K562 (cell line): ENCODE results near the gene FIZ1. TPM values are rescaled to one million over a fixed set of nuclear protein-coding genes. Genes with fewer than 3 reads are reported as not detected.

Experiments used
- ATAC-seq: fragments of 200-7000 bp; cut with Tn5 transposase; 3 replicates; pipeline ENCODE4 v1.9.1; 2020; ENCODE audit warnings: moderate library complexity
- BruUV-seq: library from RNA; stranded (reverse); fragments of 400-500 nt; replicated peaks from 2 replicates; lab custom pipeline; 2021; lab: Mats Ljungman, UMichigan
- CTCF ChIA-PET: fragments of 300-600 bp; formaldehyde crosslinking; extraction: SDS; loops from one replicate; lab custom pipeline; 2021; ENCODE audit warnings: low intra/inter-chr PET ratio; lab: Yijun Ruan, JAX
- POLR2A ChIA-PET: fragments of 300-600, 350-650 bp; sonication (Branson Sonifier 250); formaldehyde crosslinking; extraction: SDS; loops from one replicate; lab custom pipeline; 2021; ENCODE audit warnings: antibody characterized with exemption, inconsistent platforms; lab: Yijun Ruan, JAX
- DNase-seq, 4 experiments: peaks; one replicate each; pipeline versions ENCODE4 v3.0.0 to v3.0.0-alpha.2; 2011 to 2018; ENCODE audit warnings: low spot score in 3 of 4, mixed read lengths in 3 of 4; ENCODE audit errors: extremely low read depth in 1 of 4
- FAIRE-seq: peaks from 2 replicates; lab custom pipeline; 2011; peaks lifted over from hg19 to GRCh38; lab: Jason Lieb, UNC
- H2AFZ ChIP-seq: 2 replicates; pipeline ENCODE4 v1.6.0; 2011; ENCODE audit warnings: low read depth, low read length, control low read depth, inconsistent platforms
- H3K27ac ChIP-seq: fragments of 200-600 bp; 3 replicates; pipeline ENCODE4 v1.8.0; 2011; ENCODE audit warnings: low read depth, mild to moderate bottlenecking, control low read depth, inconsistent platforms, low read length, moderate library complexity, mixed read lengths; ENCODE audit errors: extremely low read depth
- H3K27me3 ChIP-seq, 2 experiments: fragments of 300-600 bp in 1 of 2; 2 replicates in 1 of 2; 3 replicates in 1 of 2; pipeline versions ENCODE4 v1.6.0 to v1.8.0; 2011; ENCODE audit warnings: inconsistent platforms in 2 of 2, low read length in 2 of 2, mild to moderate bottlenecking in 1 of 2, mixed read lengths in 1 of 2, moderate library complexity in 1 of 2; ENCODE audit not compliant: control insufficient read depth in 2 of 2, insufficient read depth in 2 of 2
- H3K36me3 ChIP-seq: fragments of 300-600 bp; 3 replicates; pipeline ENCODE4 v1.8.0; 2011; ENCODE audit warnings: mild to moderate bottlenecking, low read length, inconsistent platforms; ENCODE audit not compliant: control insufficient read depth, insufficient read depth
- H3K4me1 ChIP-seq, 2 experiments: fragments of 200-600 bp in 1 of 2; replicated peaks in 1 of 2; 2 replicates in 1 of 2; 3 replicates in 1 of 2; pipeline versions ENCODE4 v1.5.1 to v1.8.0; 2011; ENCODE audit warnings: inconsistent platforms in 2 of 2, low read length in 2 of 2, mild to moderate bottlenecking in 1 of 2, mixed read lengths in 1 of 2, moderate library complexity in 1 of 2; ENCODE audit not compliant: control insufficient read depth in 2 of 2, insufficient read depth in 2 of 2
- H3K4me2 ChIP-seq: 2 replicates; pipeline ENCODE4 v1.6.1; 2011; ENCODE audit warnings: low read length, control low read depth, inconsistent platforms, mixed read lengths; ENCODE audit not compliant: insufficient read depth
- H3K4me3 ChIP-seq: fragments of 200-600 bp; sonication (generic), shearing (Covaris generic); 2 replicates; pipeline ENCODE4 v1.5.1; 2016; ENCODE audit warnings: control low read depth, inconsistent platforms
- H3K79me2 ChIP-seq: fragments of 200-600 bp; 3 replicates; pipeline ENCODE4 v1.8.0; 2011; ENCODE audit warnings: low read length, inconsistent platforms; ENCODE audit not compliant: control insufficient read depth, insufficient read depth
- H3K9ac ChIP-seq, 2 experiments: 2 replicates each; pipeline versions ENCODE4 v1.6.0 to v1.6.1; 2011; ENCODE audit warnings: low read depth in 2 of 2, low read length in 2 of 2, control low read depth in 1 of 2, inconsistent platforms in 1 of 2, mild to moderate bottlenecking in 1 of 2, mixed read lengths in 1 of 2; ENCODE audit not compliant: insufficient read depth in 1 of 2
- H3K9me1 ChIP-seq: one replicate; pipeline ENCODE4 v1.6.0; 2011; ENCODE audit warnings: inconsistent platforms, mild to moderate bottlenecking, low read length, moderate library complexity; ENCODE audit not compliant: control insufficient read depth, insufficient read depth
- H3K9me3 ChIP-seq: replicated peaks from 2 replicates; pipeline ENCODE4 v1.5.1; 2011; ENCODE audit warnings: low read depth, low read length, inconsistent platforms; ENCODE audit not compliant: control insufficient read depth, insufficient read depth
- H4K20me1 ChIP-seq: replicated peaks from 2 replicates; pipeline ENCODE4 v1.6.1; 2011; ENCODE audit warnings: low read length, inconsistent platforms, mixed read lengths; ENCODE audit not compliant: control insufficient read depth, insufficient read depth
- ELK3 ChIP-seq: fragments of 450-650 bp; formaldehyde crosslinking; IDR thresholded peaks from 2 replicates; pipeline ENCODE4 v1.4.0; 2020; ENCODE audit warnings: mild to moderate bottlenecking
- ETS1 ChIP-seq: conservative IDR thresholded peaks from 2 replicates; pipeline ENCODE4 v1.6.1; 2011; ENCODE audit warnings: low read depth, mild to moderate bottlenecking, low read length; ENCODE audit not compliant: control insufficient read depth
- LARP7 ChIP-seq: fragments of 450-650 bp; IDR thresholded peaks from 2 replicates; pipeline ENCODE4 v1.6.1; 2016
- NFATC3 ChIP-seq: fragments of 450-650 bp; IDR thresholded peaks from 2 replicates; pipeline ENCODE4 v1.6.1; 2017; ENCODE audit warnings: mild to moderate bottlenecking
- WGBS: fragments of 100-300 bp; shearing (Covaris generic); methylation state at CpG from one replicate; pipeline ENCODE4 v1.1.6; 2016; ENCODE audit warnings: low coverage, mixed read lengths; ENCODE audit not compliant: insufficient coverage; ENCODE audit errors: missing lambda C conversion rate; 5-methylcytosine and 5-hydroxymethylcytosine counted together
- in situ Hi-C: fragments of 300-500 bp; cut with MboI; formaldehyde crosslinking; loops from 4 replicates; pipeline ENCODE4 v1.15.0; 2018; ENCODE audit warnings: inconsistent platforms, mixed read lengths
- intact Hi-C: fragments of 100-400 bp; cut with micrococcal nuclease; formaldehyde crosslinking; loops from 2 replicates; pipeline ENCODE4 v1.14.2; 2022
- polyA plus RNA-seq, 8 experiments: library from polyadenylated mRNA; depleted of rRNA in 4 of 8; stranded (reverse) in 5 of 8; unstranded in 3 of 8; fragments of >200 nt; fragmentation: Nextera tagmentation in 2 of 8; fragmentation: Illumina TruSeq in 1 of 8; extraction: Ambion mirVana in 2 of 8; extraction: Trizol in 1 of 8; gene quantifications; 2 replicates each; pipeline versions ENCODE4 v1.2.1 to v1.2.3, GENCODE V29; 2011 to 2014; ENCODE audit warnings: inconsistent platforms in 1 of 8, missing spikeins in 1 of 8
- total RNA-seq, 7 experiments: library from RNA; depleted of rRNA in 6 of 7; stranded (reverse); fragments of >200 nt in 6 of 7; fragmentation: Illumina TruSeq in 2 of 7; extraction: Trizol in 2 of 7; gene quantifications; 2 replicates each; pipeline versions ENCODE4 v1.2.1 to v1.2.3, GENCODE V29; 2011 to 2021; ENCODE audit warnings: low replicate concordance in 1 of 7
- TF ChIP-seq, protein P1 (sequence below), 2 experiments: fragments of 450-650 bp; IDR thresholded peaks; 2 replicates each; pipeline ENCODE4 v1.6.1; 2016

FIZ1 gene
- total and polyA plus RNA-seq, 9 of the 15 experiments (the other 6 are each of a cell fraction or from before 2014, with no cell fraction given): 0.79 to 17.5 (median 5.5) TPM

GRCh38 chr19:55546011-55546410 lies 53.3 kb downstream of the FIZ1 start:
- in situ Hi-C loops: no loop called here
- ChIA-PET CTCF (no interaction called here), POLR2A (interaction anchor here (0.6 to 0.8 kb wide), 2 partner anchors 12 to 592 kb away, joined by 3 to 4 read pairs; no protein-coding TSS in a partner anchor)
- no peak overlapping the region for H3K4me3 ChIP-seq
- H3K9me3 ChIP-seq: no peaks in the 10 kb centered on the region
- 61% methylated on average over 6 of the region's 11 CpGs for WGBS
- H2AFZ ChIP-seq: peak overlapping the region; percentile 12; the same call in 1 of the 2 replicates
- no peak for DNase-seq
- H3K4me1 ChIP-seq: peaks cover 44 to 55% of the 10 kb centered on the region in 2 experiments
- no peaks in the 10 kb centered on the region for H3K36me3 ChIP-seq
- TF ChIP-seq NFATC3 (no peak), ETS1 (no peak), ELK3 (CRISPR knock-in tag) (no peak), LARP7 (peak; percentile 26; the same call in 1 of the 2 replicates)
- TF ChIP-seq, protein P1, sequence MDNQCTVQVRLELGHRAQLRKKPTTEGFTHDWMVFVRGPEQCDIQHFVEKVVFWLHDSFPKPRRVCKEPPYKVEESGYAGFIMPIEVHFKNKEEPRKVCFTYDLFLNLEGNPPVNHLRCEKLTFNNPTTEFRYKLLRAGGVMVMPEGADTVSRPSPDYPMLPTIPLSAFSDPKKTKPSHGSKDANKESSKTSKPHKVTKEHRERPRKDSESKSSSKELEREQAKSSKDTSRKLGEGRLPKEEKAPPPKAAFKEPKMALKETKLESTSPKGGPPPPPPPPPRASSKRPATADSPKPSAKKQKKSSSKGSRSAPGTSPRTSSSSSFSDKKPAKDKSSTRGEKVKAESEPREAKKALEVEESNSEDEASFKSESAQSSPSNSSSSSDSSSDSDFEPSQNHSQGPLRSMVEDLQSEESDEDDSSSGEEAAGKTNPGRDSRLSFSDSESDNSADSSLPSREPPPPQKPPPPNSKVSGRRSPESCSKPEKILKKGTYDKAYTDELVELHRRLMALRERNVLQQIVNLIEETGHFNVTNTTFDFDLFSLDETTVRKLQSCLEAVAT (IDR thresholded peaks at IDR 0.05): peak in 1 of 2 experiments; percentile 61; a peak in 1 of 4 replicates
- no TSS peak for BruUV-seq
- H3K4me2 ChIP-seq: peak overlapping the region; percentile 41; the same call in 1 of the 2 replicates
- H3K9ac ChIP-seq: peak overlapping the region; percentile 34 to 68; a peak in 3 of 4 replicates
- intact Hi-C loops: no loop called here
- no peak for FAIRE-seq
- ATAC-seq: no peak
- H3K27ac ChIP-seq: peak overlapping the region; percentile 59; the same call in 1 of the 3 replicates
- H3K9me1 ChIP-seq: peaks cover 4% of the 10 kb centered on the region
- H3K27me3 ChIP-seq: no peaks in the 10 kb centered on the region
- H3K79me2 ChIP-seq: no peaks in the 10 kb centered on the region
- H4K20me1 ChIP-seq: no peaks in the 10 kb centered on the region
